GM12878 (cell line): Measurements from ENCODE around the gene GNPTG. TPM values are rescaled to one million over a fixed set of nuclear protein-coding genes. Genes with fewer than 3 reads are reported as not detected.

Experiments
- ATAC-seq: fragments of 200-7000 bp; cut with Tn5 transposase; 3 replicates; pipeline ENCODE4 v1.9.1; 2020; ENCODE audit warnings: mild to moderate bottlenecking, moderate library complexity
- BruUV-seq: library from RNA; stranded (reverse); fragments of 400-500 nt; replicated peaks from 2 replicates; lab custom pipeline; 2021; lab: Mats Ljungman, UMichigan
- CTCF ChIA-PET: fragments of 300-600 bp; sonication (Branson Sonifier 250); formaldehyde crosslinking; extraction: SDS; loops from one replicate; lab custom pipeline; 2021; ENCODE audit warnings: inconsistent platforms; lab: Yijun Ruan, JAX
- POLR2A ChIA-PET: fragments of 350-600 bp; formaldehyde crosslinking; extraction: SDS; loops from one replicate; lab custom pipeline; 2021; ENCODE audit warnings: inconsistent platforms; lab: Charles Lee
- RAD21 ChIA-PET: fragments of 300-600 bp; sonication (Branson Sonifier 250); formaldehyde crosslinking; loops from one replicate; lab custom pipeline; 2023; ENCODE audit warnings: antibody characterized with exemption; ENCODE audit not compliant: unreplicated experiment; lab: Charles Lee
- SMC1A ChIA-PET: fragments of 300-600 bp; sonication (Branson Sonifier 250); formaldehyde crosslinking; loops from one replicate; lab custom pipeline; 2023; ENCODE audit not compliant: unreplicated experiment, uncharacterized antibody; lab: Charles Lee
- DNase-seq: peaks from one replicate; pipeline ENCODE4 v3.0.0-alpha.2; 2011; ENCODE audit warnings: low read depth, low spot score
- FAIRE-seq: peaks from 3 replicates; lab custom pipeline; 2011; peaks lifted over from hg19 to GRCh38; lab: Jason Lieb, UNC
- H2AFZ ChIP-seq: 2 replicates; pipeline ENCODE4 v1.6.0; 2011; ENCODE audit warnings: low read depth, low read length, control low read depth; ENCODE audit not compliant: control insufficient read depth
- H3K27ac ChIP-seq: 2 replicates; pipeline ENCODE4 v1.5.1; 2011; ENCODE audit warnings: control low read depth; ENCODE audit not compliant: control insufficient read depth, insufficient read depth
- H3K27me3 ChIP-seq, 2 experiments: replicated peaks in 1 of 2; 2 replicates each; pipeline versions ENCODE4 v1.6.0 to v1.6.1; 2011; ENCODE audit warnings: low read length in 1 of 2; ENCODE audit not compliant: control insufficient read depth in 2 of 2, insufficient read depth in 2 of 2
- H3K36me3 ChIP-seq, 2 experiments: 2 replicates each; pipeline ENCODE4 v1.5.1; 2011; ENCODE audit warnings: low read length in 1 of 2; ENCODE audit not compliant: control insufficient read depth in 2 of 2, insufficient read depth in 2 of 2
- H3K4me1 ChIP-seq: 2 replicates; pipeline ENCODE4 v1.6.1; 2011; ENCODE audit warnings: mild to moderate bottlenecking, low read length, moderate library complexity, mixed read lengths; ENCODE audit not compliant: control insufficient read depth, insufficient read depth
- H3K4me2 ChIP-seq: 2 replicates; pipeline ENCODE4 v1.6.0; 2011; ENCODE audit warnings: control low read depth; ENCODE audit not compliant: control insufficient read depth, insufficient read depth
- H3K4me3 ChIP-seq: fragments of 200-600 bp; sonication (generic); 2 replicates; pipeline ENCODE4 v1.5.1; 2016
- H3K79me2 ChIP-seq: 2 replicates; pipeline ENCODE4 v1.6.0; 2011; ENCODE audit warnings: low read length; ENCODE audit not compliant: control insufficient read depth, insufficient read depth
- H3K9ac ChIP-seq: 2 replicates; pipeline ENCODE4 v1.8.0; 2011; ENCODE audit warnings: low read length, control low read depth, mixed read lengths; ENCODE audit not compliant: control insufficient read depth, insufficient read depth
- H3K9me3 ChIP-seq: replicated peaks from 3 replicates; pipeline ENCODE4 v1.5.1; 2011; ENCODE audit warnings: mild to moderate bottlenecking, low read length; ENCODE audit not compliant: control insufficient read depth, insufficient read depth
- H4K20me1 ChIP-seq: 2 replicates; pipeline ENCODE4 v1.6.0; 2011; ENCODE audit not compliant: control insufficient read depth, insufficient read depth
- BMI1 ChIP-seq: fragments of 450-650 bp; IDR thresholded peaks from 2 replicates; pipeline ENCODE4 v1.6.1; 2016; ENCODE audit warnings: mild to moderate bottlenecking, moderate library complexity, borderline replicate concordance
- CEBPB ChIP-seq, 2 experiments: fragments of 150-350 bp in 1 of 2; IDR thresholded peaks; 2 replicates each; pipeline ENCODE4 v1.6.1; 2012 to 2014; ENCODE audit warnings: low read depth in 2 of 2, low read length in 2 of 2, borderline replicate concordance in 1 of 2, inconsistent platforms in 1 of 2
- EGR1 ChIP-seq, 2 experiments: IDR thresholded peaks; 1 replicate in 1 of 2; 2 replicates in 1 of 2; pipeline ENCODE4 v1.6.1; 2011 to 2012; ENCODE audit warnings: low read depth in 2 of 2, low read length in 2 of 2, borderline replicate concordance in 1 of 2, mild to moderate bottlenecking in 1 of 2, moderate library complexity in 1 of 2
- ESRRA ChIP-seq: IDR thresholded peaks from 2 replicates; pipeline ENCODE4 v1.6.1; 2012; ENCODE audit warnings: mild to moderate bottlenecking, low read length, improper control_type of control experiment
- IKZF2 ChIP-seq, 2 experiments: fragments of 450-650 bp; IDR thresholded peaks; 2 replicates each; pipeline ENCODE4 v1.6.1; 2017; ENCODE audit warnings: mild to moderate bottlenecking in 2 of 2, moderate library complexity in 2 of 2
- IRF4 ChIP-seq: IDR thresholded peaks from 2 replicates; pipeline ENCODE4 v1.6.1; 2011; ENCODE audit warnings: low read depth, low read length
- NFXL1 ChIP-seq: fragments of 450-650 bp; IDR thresholded peaks from 2 replicates; pipeline ENCODE4 v1.6.1; 2017; ENCODE audit warnings: antibody characterized with exemption, mild to moderate bottlenecking, borderline replicate concordance
- NR2C2 ChIP-seq: IDR thresholded peaks from 2 replicates; pipeline ENCODE4 v1.6.1; 2011; ENCODE audit warnings: borderline replicate concordance, low read depth; ENCODE audit not compliant: control insufficient read depth, insufficient read length
- PAX8 ChIP-seq: fragments of 450-650 bp; IDR thresholded peaks from 2 replicates; pipeline ENCODE4 v1.6.1; 2017; ENCODE audit warnings: mild to moderate bottlenecking, moderate library complexity
- RELA ChIP-seq: fragments of 450-650 bp; IDR thresholded peaks from 2 replicates; pipeline ENCODE4 v1.8.0; 2014; ENCODE audit warnings: borderline replicate concordance; ENCODE audit not compliant: partially characterized antibody
- SIX5 ChIP-seq: IDR thresholded peaks from 2 replicates; pipeline ENCODE4 v1.6.1; 2011; ENCODE audit warnings: mild to moderate bottlenecking, low read depth, low read length, moderate library complexity; ENCODE audit not compliant: severe bottlenecking
- TCF3 ChIP-seq: IDR thresholded peaks from 2 replicates; pipeline ENCODE4 v1.6.1; 2012; ENCODE audit warnings: low read depth, mild to moderate bottlenecking, low read length, borderline replicate concordance; ENCODE audit not compliant: insufficient read depth
- ZBED1 ChIP-seq: IDR thresholded peaks from 2 replicates; pipeline ENCODE4 v1.6.1; 2016; ENCODE audit warnings: borderline replicate concordance
- ZSCAN29 ChIP-seq: fragments of 450-650 bp; IDR thresholded peaks from 2 replicates; pipeline ENCODE4 v1.6.1; 2017; ENCODE audit warnings: mild to moderate bottlenecking, moderate library complexity
- WGBS: methylation state at CpG from one replicate; pipeline ENCODE4 v1.1.6; 2016; ENCODE audit warnings: low lambda C conversion rate; ENCODE audit not compliant: insufficient replicate concordance, insufficient coverage; ENCODE audit errors: missing lambda C conversion rate; 5-methylcytosine and 5-hydroxymethylcytosine counted together
- in situ Hi-C: fragments of 300-500 bp; cut with MboI; formaldehyde crosslinking; loops from 9 replicates; pipeline ENCODE4 v1.14.3; 2018; ENCODE audit warnings: mixed read lengths
- intact Hi-C: fragments of 100-400 bp; cut with micrococcal nuclease; formaldehyde crosslinking; loops from one replicate; pipeline ENCODE4 v1.14.2; 2022; ENCODE audit not compliant: unreplicated experiment
- polyA plus RNA-seq, 11 experiments: library from polyadenylated mRNA; depleted of rRNA in 4 of 11; unstranded in 6 of 11; stranded (reverse) in 5 of 11; fragments of >200 nt; fragmentation: Nextera tagmentation in 4 of 11; fragmentation: Illumina TruSeq in 1 of 11; extraction: Ambion mirVana in 4 of 11; extraction: Trizol in 1 of 11; gene quantifications; 1 replicate in 1 of 11; 2 replicates in 10 of 11; pipeline versions ENCODE4 v1.2.1 to v1.2.3, GENCODE V29; 2011 to 2016; ENCODE audit warnings: inconsistent platforms in 2 of 11, missing spikeins in 2 of 11, low read depth in 1 of 11
- total RNA-seq, 4 experiments: library from RNA; depleted of rRNA in 3 of 4; stranded (reverse); fragments of >200 nt in 3 of 4; fragmentation: Illumina TruSeq in 1 of 4; extraction: Trizol in 1 of 4; gene quantifications; 2 replicates each; pipeline versions ENCODE4 v1.2.1 to v1.2.3, GENCODE V29; 2013 to 2021
- TF ChIP-seq, protein P1 (sequence below): fragments of 450-650 bp; formaldehyde crosslinking; IDR thresholded peaks from 2 replicates; pipeline ENCODE4 v1.4.0; 2020; ENCODE audit warnings: mild to moderate bottlenecking, moderate library complexity
- TF ChIP-seq, protein P2 (sequence below): fragments of 450-650 bp; IDR thresholded peaks from 2 replicates; pipeline ENCODE4 v1.6.1; 2017; ENCODE audit warnings: mild to moderate bottlenecking

The GNPTG gene
- total and polyA plus RNA-seq, 10 of the 15 experiments (the other 5 are each of a cell fraction or from before 2014, with no cell fraction given) = 0.80 to 32.6 (median 20.9) TPM

DNA sequence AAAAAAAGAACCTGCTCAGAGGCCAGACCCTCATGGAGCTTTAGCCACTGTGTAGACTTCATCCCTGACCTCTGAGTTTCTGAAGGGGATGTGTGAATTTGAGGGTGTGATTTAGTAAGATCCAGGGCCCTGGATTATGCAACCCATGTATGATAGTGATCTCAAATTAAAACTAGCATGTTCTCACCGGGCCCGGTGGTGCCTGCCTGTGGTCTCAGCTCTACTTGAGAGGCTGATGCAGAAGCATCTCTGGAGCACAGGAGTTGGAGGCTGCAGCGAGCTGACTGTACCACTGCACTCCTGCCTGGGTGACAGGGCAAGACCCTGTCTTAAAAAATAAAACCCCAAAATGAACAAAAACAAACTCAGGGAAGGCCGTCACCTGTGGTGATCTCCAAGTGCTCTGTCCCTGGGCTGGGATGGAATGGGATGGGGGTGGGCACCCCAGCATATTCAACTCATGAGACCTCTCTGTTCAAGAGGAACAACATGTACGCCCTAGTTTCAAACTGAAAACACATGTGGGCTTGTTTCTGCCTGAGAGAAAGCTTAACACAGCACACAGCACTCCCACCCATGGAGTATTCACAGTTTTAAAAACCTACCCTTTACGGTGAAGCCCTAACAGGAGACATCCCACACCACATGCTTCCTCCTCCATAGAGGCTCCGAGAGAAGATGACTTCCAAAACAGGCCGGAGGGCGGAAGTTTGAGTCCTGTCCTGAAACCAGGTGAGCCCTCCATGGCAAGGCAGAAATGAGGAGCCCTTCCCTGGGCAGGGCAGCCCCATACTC, 30.1 kb downstream of the GNPTG start:
- H3K4me2 ChIP-seq = no peak overlapping the region
- ChIA-PET RAD21 (no interaction called here), CTCF (interaction anchor here (0.7 kb wide), 1 partner anchor 38 kb away, joined by 3 read pairs; the partner anchor contains the start of gene UQCC4), SMC1A (no interaction called here), POLR2A (no interaction called here)
- no peak overlapping the region for H2AFZ ChIP-seq
- 87% methylated on average over 9 of the region's 9 CpGs for WGBS
- no peaks in the 10 kb centered on the region for H3K9me3 ChIP-seq
- H3K36me3 ChIP-seq = peaks cover 0 to 2% of the 10 kb centered on the region in 2 experiments; a peak in 2 of 4 replicates
- intact Hi-C loops (no loop called here), in situ Hi-C loops (no loop called here)
- no peak for FAIRE-seq
- H3K4me1 ChIP-seq = peaks cover 8% of the 10 kb centered on the region; the same call in 1 of the 2 replicates
- H4K20me1 ChIP-seq = no peaks in the 10 kb centered on the region
- no peaks in the 10 kb centered on the region for H3K27me3 ChIP-seq
- peaks cover 18% of the 10 kb centered on the region for H3K79me2 ChIP-seq
- DNase-seq = no peak
- no peak for ATAC-seq
- H3K27ac ChIP-seq = no peak overlapping the region
- H3K9ac ChIP-seq = no peak overlapping the region
- BruUV-seq = no TSS peak
- H3K4me3 ChIP-seq = no peak overlapping the region
- no peak for TF ChIP-seq ZBED1
- no peak for TF ChIP-seq RELA
- TF ChIP-seq ESRRA = no peak
- TF ChIP-seq NR2C2 = no peak
- TF ChIP-seq PAX8 = no peak
- no peak for TF ChIP-seq CEBPB (IDR thresholded peaks at IDR 0.05; ENCODE audit: borderline replicate concordance in 1 of 2, low read depth in 2 of 2, low read length in 2 of 2)
- TF ChIP-seq, protein P1, sequence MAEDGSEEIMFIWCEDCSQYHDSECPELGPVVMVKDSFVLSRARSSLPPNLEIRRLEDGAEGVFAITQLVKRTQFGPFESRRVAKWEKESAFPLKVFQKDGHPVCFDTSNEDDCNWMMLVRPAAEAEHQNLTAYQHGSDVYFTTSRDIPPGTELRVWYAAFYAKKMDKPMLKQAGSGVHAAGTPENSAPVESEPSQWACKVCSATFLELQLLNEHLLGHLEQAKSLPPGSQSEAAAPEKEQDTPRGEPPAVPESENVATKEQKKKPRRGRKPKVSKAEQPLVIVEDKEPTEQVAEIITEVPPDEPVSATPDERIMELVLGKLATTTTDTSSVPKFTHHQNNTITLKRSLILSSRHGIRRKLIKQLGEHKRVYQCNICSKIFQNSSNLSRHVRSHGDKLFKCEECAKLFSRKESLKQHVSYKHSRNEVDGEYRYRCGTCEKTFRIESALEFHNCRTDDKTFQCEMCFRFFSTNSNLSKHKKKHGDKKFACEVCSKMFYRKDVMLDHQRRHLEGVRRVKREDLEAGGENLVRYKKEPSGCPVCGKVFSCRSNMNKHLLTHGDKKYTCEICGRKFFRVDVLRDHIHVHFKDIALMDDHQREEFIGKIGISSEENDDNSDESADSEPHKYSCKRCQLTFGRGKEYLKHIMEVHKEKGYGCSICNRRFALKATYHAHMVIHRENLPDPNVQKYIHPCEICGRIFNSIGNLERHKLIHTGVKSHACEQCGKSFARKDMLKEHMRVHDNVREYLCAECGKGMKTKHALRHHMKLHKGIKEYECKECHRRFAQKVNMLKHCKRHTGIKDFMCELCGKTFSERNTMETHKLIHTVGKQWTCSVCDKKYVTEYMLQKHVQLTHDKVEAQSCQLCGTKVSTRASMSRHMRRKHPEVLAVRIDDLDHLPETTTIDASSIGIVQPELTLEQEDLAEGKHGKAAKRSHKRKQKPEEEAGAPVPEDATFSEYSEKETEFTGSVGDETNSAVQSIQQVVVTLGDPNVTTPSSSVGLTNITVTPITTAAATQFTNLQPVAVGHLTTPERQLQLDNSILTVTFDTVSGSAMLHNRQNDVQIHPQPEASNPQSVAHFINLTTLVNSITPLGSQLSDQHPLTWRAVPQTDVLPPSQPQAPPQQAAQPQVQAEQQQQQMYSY (CRISPR knock-in tag) = no peak
- TF ChIP-seq IRF4 = no peak
- TF ChIP-seq, protein P2, sequence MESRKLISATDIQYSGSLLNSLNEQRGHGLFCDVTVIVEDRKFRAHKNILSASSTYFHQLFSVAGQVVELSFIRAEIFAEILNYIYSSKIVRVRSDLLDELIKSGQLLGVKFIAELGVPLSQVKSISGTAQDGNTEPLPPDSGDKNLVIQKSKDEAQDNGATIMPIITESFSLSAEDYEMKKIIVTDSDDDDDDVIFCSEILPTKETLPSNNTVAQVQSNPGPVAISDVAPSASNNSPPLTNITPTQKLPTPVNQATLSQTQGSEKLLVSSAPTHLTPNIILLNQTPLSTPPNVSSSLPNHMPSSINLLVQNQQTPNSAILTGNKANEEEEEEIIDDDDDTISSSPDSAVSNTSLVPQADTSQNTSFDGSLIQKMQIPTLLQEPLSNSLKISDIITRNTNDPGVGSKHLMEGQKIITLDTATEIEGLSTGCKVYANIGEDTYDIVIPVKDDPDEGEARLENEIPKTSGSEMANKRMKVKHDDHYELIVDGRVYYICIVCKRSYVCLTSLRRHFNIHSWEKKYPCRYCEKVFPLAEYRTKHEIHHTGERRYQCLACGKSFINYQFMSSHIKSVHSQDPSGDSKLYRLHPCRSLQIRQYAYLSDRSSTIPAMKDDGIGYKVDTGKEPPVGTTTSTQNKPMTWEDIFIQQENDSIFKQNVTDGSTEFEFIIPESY = no peak
- TF ChIP-seq SIX5 = no peak
- TF ChIP-seq ZSCAN29 = no peak
- no peak for TF ChIP-seq IKZF2 (IDR thresholded peaks at IDR 0.05)
- no peak for TF ChIP-seq NFXL1
- no peak for TF ChIP-seq BMI1
- TF ChIP-seq EGR1 (IDR thresholded peaks at IDR 0.05; ENCODE audit: borderline replicate concordance in 1 of 2, low read depth in 2 of 2, low read length in 2 of 2) = no peak
- TF ChIP-seq TCF3 = no peak
